ENCODE results near the gene PCDHB14.

DNA sequence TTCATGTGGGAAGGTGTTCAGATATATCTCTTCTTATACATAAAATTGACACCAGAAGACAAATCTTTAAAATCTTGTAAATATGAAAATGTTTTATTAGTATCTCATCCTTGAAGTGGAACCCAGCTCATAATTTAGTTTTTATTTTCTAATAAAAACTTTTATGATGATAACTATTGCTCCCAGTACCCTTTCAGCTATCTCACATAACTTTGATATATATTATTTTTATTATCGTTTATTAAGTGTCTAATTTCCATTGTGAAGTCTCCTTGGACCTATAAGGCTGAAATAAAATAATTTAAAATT lies 38.0 kb downstream of the PCDHB14 start:
- TF ChIP-seq, protein P1, sequence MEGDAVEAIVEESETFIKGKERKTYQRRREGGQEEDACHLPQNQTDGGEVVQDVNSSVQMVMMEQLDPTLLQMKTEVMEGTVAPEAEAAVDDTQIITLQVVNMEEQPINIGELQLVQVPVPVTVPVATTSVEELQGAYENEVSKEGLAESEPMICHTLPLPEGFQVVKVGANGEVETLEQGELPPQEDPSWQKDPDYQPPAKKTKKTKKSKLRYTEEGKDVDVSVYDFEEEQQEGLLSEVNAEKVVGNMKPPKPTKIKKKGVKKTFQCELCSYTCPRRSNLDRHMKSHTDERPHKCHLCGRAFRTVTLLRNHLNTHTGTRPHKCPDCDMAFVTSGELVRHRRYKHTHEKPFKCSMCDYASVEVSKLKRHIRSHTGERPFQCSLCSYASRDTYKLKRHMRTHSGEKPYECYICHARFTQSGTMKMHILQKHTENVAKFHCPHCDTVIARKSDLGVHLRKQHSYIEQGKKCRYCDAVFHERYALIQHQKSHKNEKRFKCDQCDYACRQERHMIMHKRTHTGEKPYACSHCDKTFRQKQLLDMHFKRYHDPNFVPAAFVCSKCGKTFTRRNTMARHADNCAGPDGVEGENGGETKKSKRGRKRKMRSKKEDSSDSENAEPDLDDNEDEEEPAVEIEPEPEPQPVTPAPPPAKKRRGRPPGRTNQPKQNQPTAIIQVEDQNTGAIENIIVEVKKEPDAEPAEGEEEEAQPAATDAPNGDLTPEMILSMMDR (IDR thresholded peaks at IDR 0.05) = no peak
- TF ChIP-seq POLR2A (IDR thresholded peaks at IDR 0.05) = no peak

Data from thyroid gland (tissue), 4 donors.